Cardiac muscle cell (in vitro differentiated cells and primary cell): ENCODE results near the gene INTS15. TPM values are rescaled to one million over a fixed set of nuclear protein-coding genes. Genes with fewer than 3 reads are reported as not detected.

ENCODE experiments used
- DNase-seq, 2 donors: peaks; one replicate each; pipeline versions ENCODE4 v3.0.0 to v3.0.0-alpha.2; 2010 to 2017; ENCODE audit warnings: low read depth in 1 of 2, low spot score in 1 of 2
- H3K27ac ChIP-seq: fragments of 200-600 bp; sonication (generic); 2 replicates; pipeline ENCODE4 v1.5.1; 2016
- H3K27me3 ChIP-seq: fragments of 200-600 bp; sonication (generic); 2 replicates; pipeline ENCODE4 v1.6.0; 2016; ENCODE audit warnings: control low read depth
- H3K36me3 ChIP-seq: fragments of 200-600 bp; sonication (generic); 2 replicates; pipeline ENCODE4 v1.5.1; 2016; ENCODE audit warnings: control low read depth
- H3K4me1 ChIP-seq: fragments of 200-600 bp; sonication (generic); 2 replicates; pipeline ENCODE4 v1.8.1; 2017; ENCODE audit warnings: low read depth, mild to moderate bottlenecking, mixed run types
- H3K4me3 ChIP-seq: fragments of 200-600 bp; sonication (generic); 2 replicates; pipeline ENCODE4 v1.5.1; 2016; ENCODE audit warnings: mild to moderate bottlenecking
- H3K9me3 ChIP-seq: fragments of 200-600 bp; sonication (generic); 2 replicates; pipeline ENCODE4 v1.5.1; 2017; ENCODE audit warnings: low read depth, mild to moderate bottlenecking, control low read depth
- CTCF ChIP-seq: IDR thresholded peaks from 2 replicates; pipeline ENCODE4 v1.5.1; 2012; ENCODE audit warnings: low read depth, mild to moderate bottlenecking, low read length
- polyA plus RNA-seq: library from polyadenylated mRNA; unstranded; fragments of >200 nt; fragmentation: Nextera tagmentation; extraction: Ambion mirVana; gene quantifications from 2 replicates; pipeline ENCODE4 v1.2.1, GENCODE V29; 2016
- total RNA-seq: library from RNA; depleted of rRNA; stranded (reverse); fragments of >200 nt; gene quantifications from 2 replicates; pipeline ENCODE4 v1.2.3, GENCODE V29; 2016

Gene INTS15
- total and polyA plus RNA-seq, 2 experiments from 2014 or later, result 25.9 to 37.8 TPM

DNA sequence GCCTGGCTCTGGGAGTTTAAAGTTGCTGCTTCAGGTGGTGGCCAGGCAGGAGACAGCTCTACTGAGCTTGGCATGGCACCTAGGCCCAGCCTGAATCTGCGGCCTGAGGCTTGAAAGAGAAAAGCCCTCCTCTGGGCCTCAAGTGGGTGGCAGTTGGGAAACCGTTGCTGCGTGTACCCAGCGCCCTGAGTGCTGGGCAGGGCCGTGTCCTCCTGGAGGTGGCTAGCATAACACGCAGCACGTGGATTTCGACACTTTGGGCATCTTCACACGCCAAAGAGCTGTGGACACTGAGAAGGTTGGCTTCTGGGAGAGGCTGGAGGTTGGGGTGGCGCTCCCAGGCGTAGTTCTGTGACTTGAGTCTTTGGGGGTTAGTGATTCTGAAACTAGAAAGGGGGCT lies 49.8 kb downstream of the INTS15 start:
- H3K36me3 ChIP-seq, result peaks cover 14% of the 10 kb centered on the region
- no peaks in the 10 kb centered on the region for H3K9me3 ChIP-seq
- DNase-seq, result no peak
- peaks cover 11% of the 10 kb centered on the region for H3K4me1 ChIP-seq
- H3K27ac ChIP-seq, result no peak overlapping the region
- no peaks in the 10 kb centered on the region for H3K27me3 ChIP-seq
- no peak for TF ChIP-seq CTCF
- H3K4me3 ChIP-seq, result no peak overlapping the region

GRCh38 chr7:6640246-6640721 lies 50.5 kb downstream of the INTS15 start:
- no peak for TF ChIP-seq CTCF
- peak in 1 of 2 donors; percentile 74 for DNase-seq
- Histone ChIP-seq H3K27me3 (no peaks in the 10 kb centered on the region), H3K36me3 (peaks cover 16% of the 10 kb centered on the region), H3K27ac (no peak overlapping the region), H3K4me3 (no peak overlapping the region), H3K4me1 (peaks cover 11% of the 10 kb centered on the region), H3K9me3 (no peaks in the 10 kb centered on the region)

DNA sequence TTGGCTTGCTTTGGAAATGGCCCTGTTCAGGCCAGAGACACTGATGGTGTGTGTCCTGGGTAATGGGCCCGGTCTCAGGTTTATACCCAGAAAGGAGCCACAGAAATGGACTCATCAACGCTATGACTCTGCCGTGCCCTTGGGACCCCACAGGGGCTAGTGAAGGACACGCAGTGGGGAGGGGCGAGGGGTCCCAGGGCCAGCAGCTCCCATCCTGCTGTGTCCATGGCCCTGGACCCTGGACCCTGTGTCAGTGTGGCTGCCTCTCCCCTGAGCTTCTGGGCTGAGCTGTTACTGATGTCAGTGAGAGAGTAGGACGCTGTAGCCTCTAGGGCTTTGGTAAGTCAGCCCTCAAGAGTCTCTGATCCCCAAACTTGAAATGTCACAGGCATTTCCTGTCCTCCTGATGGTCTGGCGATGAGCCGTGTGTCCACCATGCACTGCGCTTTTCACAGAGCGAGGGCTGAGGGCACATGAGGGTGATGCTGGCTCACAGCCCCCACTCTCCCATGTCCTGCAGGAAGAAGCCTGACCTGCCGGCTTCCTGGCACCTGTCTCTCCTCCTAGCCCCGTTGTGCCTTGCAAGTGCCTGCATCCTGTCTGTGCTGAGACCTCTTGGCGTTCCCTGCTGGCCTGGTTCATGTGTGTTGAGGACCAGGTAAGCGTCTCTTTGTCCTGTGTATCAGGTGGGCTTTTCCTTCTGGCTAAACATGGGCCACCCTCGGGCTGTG lies 51.6 kb downstream of the INTS15 start:
- H3K36me3 ChIP-seq, result peaks cover 18% of the 10 kb centered on the region
- no peaks in the 10 kb centered on the region for H3K27me3 ChIP-seq
- H3K4me3 ChIP-seq, result no peak overlapping the region
- DNase-seq, result no peak
- H3K9me3 ChIP-seq, result no peaks in the 10 kb centered on the region
- peaks cover 8% of the 10 kb centered on the region for H3K4me1 ChIP-seq
- H3K27ac ChIP-seq, result no peak overlapping the region
- TF ChIP-seq CTCF, result no peak

DNA sequence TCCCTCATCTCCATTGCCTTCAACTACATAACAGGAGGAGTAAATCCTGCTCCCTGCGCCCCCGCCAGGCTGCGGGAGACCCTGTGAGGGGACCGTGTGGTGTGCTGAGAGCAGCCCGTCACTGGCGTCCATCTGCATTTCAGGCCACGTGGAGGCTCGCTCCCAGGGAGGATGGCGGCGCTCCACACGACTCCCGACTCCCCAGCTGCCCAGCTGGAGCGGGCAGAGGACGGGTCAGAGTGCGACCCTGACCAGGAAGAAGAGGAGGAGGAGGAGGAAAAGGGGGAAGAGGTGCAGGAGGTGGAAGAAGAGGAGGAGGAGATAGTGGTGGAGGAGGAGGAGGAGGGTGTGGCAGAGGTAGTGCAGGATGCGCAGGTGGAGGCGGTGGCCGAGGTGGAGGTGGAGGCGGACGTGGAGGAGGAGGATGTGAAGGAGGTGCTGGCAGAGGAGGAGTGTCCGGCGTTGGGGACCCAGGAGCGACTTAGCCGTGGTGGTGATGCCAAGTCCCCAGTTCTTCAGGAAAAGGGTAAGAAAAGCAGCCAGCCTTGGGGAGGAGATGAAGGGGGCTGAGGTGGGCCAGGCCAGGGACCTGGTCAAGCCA lies 52.5 kb downstream of the INTS15 start:
- H3K27ac ChIP-seq, result no peak overlapping the region
- H3K9me3 ChIP-seq, result no peaks in the 10 kb centered on the region
- DNase-seq, result no peak
- H3K4me1 ChIP-seq, result peaks cover 7% of the 10 kb centered on the region
- no peak for TF ChIP-seq CTCF
- H3K27me3 ChIP-seq, result no peaks in the 10 kb centered on the region
- peaks cover 18% of the 10 kb centered on the region for H3K36me3 ChIP-seq
- H3K4me3 ChIP-seq, result no peak overlapping the region

- no peaks in the 10 kb centered on the region for H3K9me3 ChIP-seq
- H3K4me3 ChIP-seq, result no peak overlapping the region
- TF ChIP-seq CTCF, result no peak
- no peaks in the 10 kb centered on the region for H3K27me3 ChIP-seq
- no peak overlapping the region for H3K27ac ChIP-seq
- DNase-seq, result no peak
- peaks cover 18% of the 10 kb centered on the region for H3K36me3 ChIP-seq
- H3K4me1 ChIP-seq, result peaks cover 4% of the 10 kb centered on the region
These were observed 53.2 kb downstream of the INTS15 start for GRCh38 chr7:6642861-6643640.
